SK-N-SH treated with all-trans-retinoic acid at 6 μM for 48 hours (cell line): ENCODE results near the gene USP46.

Experiments
- ATAC-seq: fragments of 200-7000 bp; cut with Tn5 transposase; 3 replicates; pipeline ENCODE4 v1.9.1; 2020; ENCODE audit warnings: mild to moderate bottlenecking, moderate library complexity
- ARNTL ChIP-seq: fragments of 450-650 bp; formaldehyde crosslinking; IDR thresholded peaks from 2 replicates; pipeline ENCODE4 v1.5.0; 2020; ENCODE audit warnings: low read depth, mild to moderate bottlenecking, moderate library complexity, borderline replicate concordance
- BACH2 ChIP-seq: fragments of 250-450 bp; sonication (Bioruptor Pico); IDR thresholded peaks from 2 replicates; pipeline ENCODE4 v1.9.0; 2021; ENCODE audit warnings: mild to moderate bottlenecking, borderline replicate concordance
- CREB5 ChIP-seq: fragments of 250-450 bp; sonication (Bioruptor Pico); IDR thresholded peaks from 2 replicates; pipeline ENCODE4 v1.5.1; 2020; ENCODE audit warnings: low read depth, mild to moderate bottlenecking, moderate library complexity
- CSRNP3 ChIP-seq: fragments of 250-450 bp; sonication (Bioruptor Pico); IDR thresholded peaks from 2 replicates; pipeline ENCODE4 v1.5.1; 2021; ENCODE audit warnings: mild to moderate bottlenecking, moderate library complexity
- ESRRG ChIP-seq: fragments of 250-450 bp; sonication (Bioruptor Pico); IDR thresholded peaks from 2 replicates; pipeline ENCODE4 v1.6.1; 2021; ENCODE audit warnings: mild to moderate bottlenecking
- GLIS3 ChIP-seq: fragments of 250-450 bp; sonication (Bioruptor Pico); IDR thresholded peaks from 2 replicates; pipeline ENCODE4 v1.5.0; 2020; ENCODE audit warnings: mild to moderate bottlenecking, moderate library complexity
- ISL1 ChIP-seq: fragments of 250-450 bp; sonication (Bioruptor Pico); IDR thresholded peaks from 2 replicates; pipeline ENCODE4 v2.1.2; 2022; ENCODE audit warnings: mild to moderate bottlenecking, moderate library complexity
- OSR1 ChIP-seq: fragments of 250-450 bp; sonication (Bioruptor Pico); IDR thresholded peaks from 2 replicates; pipeline ENCODE4 v1.8.0; 2022; ENCODE audit warnings: moderate library complexity, mild to moderate bottlenecking, inconsistent platforms
- PATZ1 ChIP-seq: fragments of 250-450 bp; sonication (Bioruptor Pico); IDR thresholded peaks from 2 replicates; pipeline ENCODE4 v1.8.0; 2020; ENCODE audit warnings: mild to moderate bottlenecking, moderate library complexity, borderline replicate concordance
- POU6F1 ChIP-seq: fragments of 250-450 bp; sonication (Bioruptor Pico); IDR thresholded peaks from 2 replicates; pipeline ENCODE4 v1.8.0; 2021; ENCODE audit warnings: low read depth, mild to moderate bottlenecking, moderate library complexity, borderline replicate concordance
- PPARA ChIP-seq: fragments of 250-450 bp; sonication (Bioruptor Pico); IDR thresholded peaks from 2 replicates; pipeline ENCODE4 v1.5.0; 2020; ENCODE audit warnings: mild to moderate bottlenecking, borderline replicate concordance
- RARB ChIP-seq: fragments of 250-450 bp; sonication (Bioruptor Pico); IDR thresholded peaks from 2 replicates; pipeline ENCODE4 v1.8.0; 2021; ENCODE audit warnings: mild to moderate bottlenecking, moderate library complexity
- SNAI2 ChIP-seq: fragments of 250-450 bp; sonication (Bioruptor Pico); IDR thresholded peaks from 2 replicates; pipeline ENCODE4 v1.5.0; 2020; ENCODE audit warnings: mild to moderate bottlenecking, moderate library complexity
- TCF4 ChIP-seq: fragments of 250-450 bp; sonication (Bioruptor Pico); IDR thresholded peaks from 2 replicates; pipeline ENCODE4 v1.8.0; 2021; ENCODE audit warnings: mild to moderate bottlenecking, moderate library complexity, borderline replicate concordance
- TOX ChIP-seq: fragments of 250-450 bp; sonication (Bioruptor Pico); IDR thresholded peaks from 2 replicates; pipeline ENCODE4 v1.8.0; 2021; ENCODE audit warnings: mild to moderate bottlenecking, moderate library complexity, borderline replicate concordance
- TSHZ2 ChIP-seq: fragments of 250-450 bp; sonication (Bioruptor Pico); IDR thresholded peaks from 2 replicates; pipeline ENCODE4 v1.5.0; 2020; ENCODE audit warnings: mild to moderate bottlenecking, moderate library complexity
- ZC3H10 ChIP-seq: fragments of 250-450 bp; sonication (Bioruptor Pico); IDR thresholded peaks from 2 replicates; pipeline ENCODE4 v1.5.1; 2021; ENCODE audit warnings: mild to moderate bottlenecking, moderate library complexity
- ZFP3 ChIP-seq: fragments of 250-450 bp; sonication (Bioruptor Pico); IDR thresholded peaks from 2 replicates; pipeline ENCODE4 v1.5.0; 2020; ENCODE audit warnings: mild to moderate bottlenecking, moderate library complexity
- ZFP30 ChIP-seq: fragments of 450-650 bp; formaldehyde crosslinking; IDR thresholded peaks from 2 replicates; pipeline ENCODE4 v1.5.0; 2022; ENCODE audit warnings: mild to moderate bottlenecking, moderate library complexity
- ZNF565 ChIP-seq: fragments of 450-650 bp; formaldehyde crosslinking; conservative IDR thresholded peaks from 2 replicates; pipeline ENCODE4 v1.5.0; 2020; ENCODE audit warnings: low read depth, mild to moderate bottlenecking, moderate library complexity
- ZNF70 ChIP-seq: fragments of 450-650 bp; formaldehyde crosslinking; IDR thresholded peaks from 2 replicates; pipeline ENCODE4 v1.5.0; 2020; ENCODE audit warnings: mild to moderate bottlenecking, moderate library complexity
- ZNF8 ChIP-seq: fragments of 450-650 bp; formaldehyde crosslinking; IDR thresholded peaks from 2 replicates; pipeline ENCODE4 v1.5.0; 2020; ENCODE audit warnings: mild to moderate bottlenecking, moderate library complexity

Gene USP46

GRCh38 chr4:52658641-52659000, 480 bp downstream of the USP46 start (continued):
- TF ChIP-seq TCF4 (CRISPR knock-in tag) (no peak), SNAI2 (CRISPR knock-in tag) (no peak)

GRCh38 chr4:52657618-52658501, 1.2 kb downstream of the USP46 start:
- peak; percentile 23; the same call in 2 of the 3 replicates for ATAC-seq
- TF ChIP-seq TOX (no peak), ZNF565 (CRISPR knock-in tag) (no peak), CREB5 (CRISPR knock-in tag) (no peak), SNAI2 (CRISPR knock-in tag) (no peak), ZNF70 (CRISPR knock-in tag) (no peak), ISL1 (CRISPR knock-in tag) (no peak), TCF4 (CRISPR knock-in tag) (no peak), TSHZ2 (no peak), RARB (CRISPR knock-in tag) (no peak), CSRNP3 (no peak)

GRCh38 chr4:52657292-52657617, 1.8 kb downstream of the USP46 start:
- ATAC-seq = no peak
- TF ChIP-seq RARB (CRISPR knock-in tag) = no peak
- TF ChIP-seq PATZ1 (CRISPR knock-in tag) = no peak
- TF ChIP-seq ZFP3 (CRISPR knock-in tag) = no peak
- TF ChIP-seq TSHZ2 = no peak
- TF ChIP-seq POU6F1 (CRISPR knock-in tag) = no peak
- no peak for TF ChIP-seq ZNF565 (CRISPR knock-in tag)
- TF ChIP-seq ZFP30 (CRISPR knock-in tag) = no peak
- TF ChIP-seq ESRRG (CRISPR knock-in tag) = no peak
- TF ChIP-seq CREB5 (CRISPR knock-in tag) = no peak
- TF ChIP-seq ZNF8 (CRISPR knock-in tag) = no peak
- no peak for TF ChIP-seq OSR1
- no peak for TF ChIP-seq GLIS3 (CRISPR knock-in tag)
- TF ChIP-seq BACH2 (CRISPR knock-in tag) = no peak
- no peak for TF ChIP-seq PPARA (CRISPR knock-in tag)
- TF ChIP-seq ARNTL (CRISPR knock-in tag) = no peak
- no peak for TF ChIP-seq ZNF70 (CRISPR knock-in tag)
- no peak for TF ChIP-seq ZC3H10 (CRISPR knock-in tag)
- TF ChIP-seq ISL1 (CRISPR knock-in tag) = no peak
